ENCODE results near the gene AAK1. TPM values are rescaled to one million over a fixed set of nuclear protein-coding genes. Genes with fewer than 3 reads are reported as not detected.
"Not testable (repeated sequence)": the region's sequence is repeated elsewhere in the genome, so short reads cannot be mapped to it uniquely, and the experiment has no call there.

AAK1 gene
- total RNA-seq, 1 experiment from 2014 or later, result 75.8 TPM

DNA sequence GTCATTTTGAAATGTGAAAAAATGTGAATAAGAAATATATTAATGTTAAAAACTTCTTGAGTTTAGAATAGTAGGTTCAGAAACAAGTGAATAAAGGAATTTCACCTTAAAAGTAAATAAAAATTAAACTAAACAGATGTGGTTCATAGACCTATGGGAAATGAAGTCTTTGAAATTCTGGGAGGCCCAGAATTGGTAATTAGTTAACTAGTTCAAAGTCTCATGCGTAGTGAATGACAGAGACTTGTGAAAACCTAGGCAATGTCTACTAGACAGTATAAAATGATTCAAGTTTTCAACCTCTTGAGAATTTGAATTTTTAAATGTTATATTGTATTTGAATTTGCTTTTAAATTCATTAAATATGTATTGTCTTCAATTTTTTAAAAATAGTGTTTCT, 32.6 kb upstream of the AAK1 start:
- Mint-ChIP-seq H3K27me3 (ENCODE audit: insufficient read depth, unreplicated experiment) (no peaks in the 10 kb centered on the region), H3K4me3 (ENCODE audit: unreplicated experiment) (no peak overlapping the region), H3K9me3 (ENCODE audit: unreplicated experiment) (no peaks in the 10 kb centered on the region), H3K4me1 (ENCODE audit: insufficient read depth, unreplicated experiment) (peaks cover 8% of the 10 kb centered on the region), H3K27ac (ENCODE audit: low read depth, unreplicated experiment) (peak overlapping the region; percentile 87), H3K36me3 (ENCODE audit: insufficient read depth, unreplicated experiment) (no peaks in the 10 kb centered on the region)
- ChIA-PET CTCF (no interaction called here), POLR2A (no interaction called here)
- TF ChIP-seq, protein P1, sequence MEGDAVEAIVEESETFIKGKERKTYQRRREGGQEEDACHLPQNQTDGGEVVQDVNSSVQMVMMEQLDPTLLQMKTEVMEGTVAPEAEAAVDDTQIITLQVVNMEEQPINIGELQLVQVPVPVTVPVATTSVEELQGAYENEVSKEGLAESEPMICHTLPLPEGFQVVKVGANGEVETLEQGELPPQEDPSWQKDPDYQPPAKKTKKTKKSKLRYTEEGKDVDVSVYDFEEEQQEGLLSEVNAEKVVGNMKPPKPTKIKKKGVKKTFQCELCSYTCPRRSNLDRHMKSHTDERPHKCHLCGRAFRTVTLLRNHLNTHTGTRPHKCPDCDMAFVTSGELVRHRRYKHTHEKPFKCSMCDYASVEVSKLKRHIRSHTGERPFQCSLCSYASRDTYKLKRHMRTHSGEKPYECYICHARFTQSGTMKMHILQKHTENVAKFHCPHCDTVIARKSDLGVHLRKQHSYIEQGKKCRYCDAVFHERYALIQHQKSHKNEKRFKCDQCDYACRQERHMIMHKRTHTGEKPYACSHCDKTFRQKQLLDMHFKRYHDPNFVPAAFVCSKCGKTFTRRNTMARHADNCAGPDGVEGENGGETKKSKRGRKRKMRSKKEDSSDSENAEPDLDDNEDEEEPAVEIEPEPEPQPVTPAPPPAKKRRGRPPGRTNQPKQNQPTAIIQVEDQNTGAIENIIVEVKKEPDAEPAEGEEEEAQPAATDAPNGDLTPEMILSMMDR (IDR thresholded peaks at IDR 0.05; ENCODE audit: unreplicated experiment), result no peak
- intact Hi-C loops (cut with micrococcal nuclease), result no loop called here
- no TSS peak for BruUV-seq (replicated peaks)
- DNase-seq (ENCODE audit: unreplicated experiment), result no peak

GRCh38 chr2:69674316-69674670, 30.8 kb upstream of the AAK1 start:
- DNase-seq (ENCODE audit: unreplicated experiment), result no peak
- Mint-ChIP-seq H3K4me1 (ENCODE audit: insufficient read depth, unreplicated experiment) (peaks cover 8% of the 10 kb centered on the region), H3K9me3 (ENCODE audit: unreplicated experiment) (no peaks in the 10 kb centered on the region), H3K4me3 (ENCODE audit: unreplicated experiment) (no peak overlapping the region), H3K27ac (ENCODE audit: low read depth, unreplicated experiment) (no peak overlapping the region), H3K36me3 (ENCODE audit: insufficient read depth, unreplicated experiment) (no peaks in the 10 kb centered on the region), H3K27me3 (ENCODE audit: insufficient read depth, unreplicated experiment) (no peaks in the 10 kb centered on the region)
- no TSS peak for BruUV-seq (replicated peaks)
- intact Hi-C loops (cut with micrococcal nuclease), result no loop called here
- ChIA-PET CTCF (interaction anchor here (0.6 to 1.3 kb wide), 3 partner anchors 51 to 907 kb away, joined by 3 to 6 read pairs (median 4); no protein-coding TSS in a partner anchor), POLR2A (interaction anchor here (0.6 to 1.9 kb wide), 2 partner anchors 30 to 1439 kb away, joined by 3 to 11 read pairs; partner anchors contain the start of gene AAK1)
- TF ChIP-seq, protein P1 (IDR thresholded peaks at IDR 0.05; ENCODE audit: unreplicated experiment), result no peak

DNA sequence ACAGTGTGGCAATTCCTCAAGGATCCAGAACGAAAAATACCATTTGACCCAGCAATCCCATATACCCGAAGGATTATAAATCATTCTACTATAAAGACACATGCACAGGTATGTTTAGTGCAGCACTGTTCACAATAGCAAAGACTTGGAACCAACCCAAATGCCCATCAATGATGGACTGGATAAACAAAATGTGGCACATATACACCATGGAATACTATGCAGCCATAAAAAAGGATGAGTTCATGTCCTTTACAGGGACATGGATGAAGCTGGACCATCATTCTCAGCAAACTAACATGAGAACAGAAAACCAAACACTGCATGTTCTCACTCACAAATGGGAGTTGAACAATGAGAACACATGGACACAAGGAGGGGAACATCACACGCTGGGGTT, 29.6 kb upstream of the AAK1 start:
- not testable (repeated sequence) for BruUV-seq (replicated peaks); H3K4me1 Mint-ChIP-seq (ENCODE audit: insufficient read depth, unreplicated experiment)

GRCh38 chr2:69669666-69670065, 26.1 kb upstream of the AAK1 start:
- intact Hi-C loops (cut with micrococcal nuclease), result no loop called here
- no TSS peak for BruUV-seq (replicated peaks)
- CTCF ChIA-PET, result no interaction called here
- peaks cover 10% of the 10 kb centered on the region for H3K4me1 Mint-ChIP-seq (ENCODE audit: insufficient read depth, unreplicated experiment)
- no peaks in the 10 kb centered on the region for H3K27me3 Mint-ChIP-seq (ENCODE audit: insufficient read depth, unreplicated experiment)
- TF ChIP-seq, protein P1 (IDR thresholded peaks at IDR 0.05; ENCODE audit: unreplicated experiment), result no peak
- DNase-seq (ENCODE audit: unreplicated experiment), result no peak
- no peak overlapping the region for H3K4me3 Mint-ChIP-seq (ENCODE audit: unreplicated experiment)
- H3K27ac Mint-ChIP-seq (ENCODE audit: low read depth, unreplicated experiment), result no peak overlapping the region
- H3K9me3 Mint-ChIP-seq (ENCODE audit: unreplicated experiment), result no peaks in the 10 kb centered on the region
- POLR2A ChIA-PET, result no interaction called here
- no peaks in the 10 kb centered on the region for H3K36me3 Mint-ChIP-seq (ENCODE audit: insufficient read depth, unreplicated experiment)

More for the DNA sequence above, 29.6 kb upstream of the AAK1 start:
- H3K27me3 Mint-ChIP-seq (ENCODE audit: insufficient read depth, unreplicated experiment); DNase-seq (ENCODE audit: unreplicated experiment); H3K36me3 Mint-ChIP-seq (ENCODE audit: insufficient read depth, unreplicated experiment); intact Hi-C loops (cut with micrococcal nuclease); H3K27ac Mint-ChIP-seq (ENCODE audit: low read depth, unreplicated experiment); H3K4me3 Mint-ChIP-seq (ENCODE audit: unreplicated experiment); H3K9me3 Mint-ChIP-seq (ENCODE audit: unreplicated experiment): not testable (repeated sequence)
- CTCF ChIA-PET, result interaction anchor here (1.3 kb wide), 1 partner anchor 52 kb away, joined by 3 read pairs; no protein-coding TSS in a partner anchor
- POLR2A ChIA-PET, result interaction anchor here (0.7 to 1.5 kb wide), 2 partner anchors 14 to 885 kb away, joined by 3 read pairs; no protein-coding TSS in a partner anchor

DNA sequence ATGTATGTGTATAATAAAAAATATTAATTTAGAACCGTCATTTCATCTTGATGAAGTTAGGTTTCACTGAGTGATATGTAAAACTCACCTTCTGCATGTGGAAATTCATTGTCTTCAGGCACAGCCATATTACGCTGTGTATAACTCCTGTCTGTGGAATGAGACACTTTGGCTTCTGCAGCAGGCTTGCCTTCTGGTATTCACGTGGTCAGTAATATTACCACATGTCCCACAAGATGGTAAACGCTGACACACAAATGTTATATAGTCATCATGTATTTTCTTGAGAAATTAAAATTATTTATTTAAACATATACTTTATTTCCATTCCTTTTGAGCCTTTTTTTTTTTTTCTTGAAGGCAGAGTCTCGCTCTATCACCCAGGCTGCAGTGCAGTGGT, 25.1 kb upstream of the AAK1 start:
- BruUV-seq (replicated peaks), result no TSS peak
- DNase-seq (ENCODE audit: unreplicated experiment), result no peak
- no peak overlapping the region for H3K4me3 Mint-ChIP-seq (ENCODE audit: unreplicated experiment)
- intact Hi-C loops (cut with micrococcal nuclease), result no loop called here
- no peaks in the 10 kb centered on the region for H3K27me3 Mint-ChIP-seq (ENCODE audit: insufficient read depth, unreplicated experiment)
- H3K36me3 Mint-ChIP-seq (ENCODE audit: insufficient read depth, unreplicated experiment), result no peaks in the 10 kb centered on the region
- H3K9me3 Mint-ChIP-seq (ENCODE audit: unreplicated experiment), result peaks cover 5% of the 10 kb centered on the region
- no peak overlapping the region for H3K27ac Mint-ChIP-seq (ENCODE audit: low read depth, unreplicated experiment)
- TF ChIP-seq, protein P1 (IDR thresholded peaks at IDR 0.05; ENCODE audit: unreplicated experiment), result no peak
- ChIA-PET POLR2A (interaction anchor here (0.6 to 1.3 kb wide), 5 partner anchors 11 to 25 kb away, joined by 3 to 7 read pairs (median 4); partner anchors contain the start of gene AAK1), CTCF (no interaction called here)
- peaks cover 10% of the 10 kb centered on the region for H3K4me1 Mint-ChIP-seq (ENCODE audit: insufficient read depth, unreplicated experiment)

All from MCF 10A (cell line).